HG02678 (cell line): ENCODE results near the gene TRPM8.
"Not testable (repeated sequence)": the region's sequence is repeated elsewhere in the genome, so short reads cannot be mapped to it uniquely, and the experiment has no call there.

Experiments used
- ATAC-seq: cut with Tn5 transposase; IDR thresholded peaks from one replicate; pipeline ENCODE4 v1.9.1; 2021; ENCODE audit warnings: mild to moderate bottlenecking, moderate library complexity; ENCODE audit not compliant: unreplicated experiment

Gene TRPM8

GRCh38 chr2:233917116-233917515, at the start of gene TRPM8:
Gene TRPM8 (plus strand): TSS chr2:233917373. CDS start chr2:233926538, 9,165 bp downstream.
- no peak for ATAC-seq

DNA sequence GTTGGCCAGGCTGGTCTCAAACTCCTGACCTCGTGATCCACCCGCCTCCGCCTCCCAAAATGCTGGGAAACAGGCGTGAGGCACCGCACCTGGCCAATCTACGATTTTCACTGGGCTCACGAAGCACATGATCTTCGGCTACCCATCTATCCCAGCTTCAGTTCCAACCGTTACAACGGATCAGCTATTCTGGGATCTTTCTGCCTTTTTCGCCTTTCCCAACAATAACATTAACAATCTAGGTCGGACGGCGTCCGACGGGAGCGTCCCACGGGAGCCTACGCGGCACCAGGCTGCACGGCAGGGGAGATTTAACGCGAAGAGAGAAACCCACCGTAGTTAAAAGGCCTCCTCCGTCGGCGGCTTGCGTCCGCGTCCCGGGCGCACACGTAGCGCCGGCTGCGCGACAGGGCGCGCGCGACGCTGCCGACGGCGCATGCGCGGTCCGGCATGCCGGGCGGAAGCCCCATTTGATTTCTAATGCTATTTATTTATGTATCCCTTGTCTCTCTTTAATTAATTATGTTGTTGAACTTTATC, 49.1 kb upstream of the TRPM8 start, which contains the start of gene MSL3B:
Gene MSL3B, minus strand, starts transcription at position 394 of the 540 bp plus-strand sequence.
- peak; percentile 66 for ATAC-seq

DNA sequence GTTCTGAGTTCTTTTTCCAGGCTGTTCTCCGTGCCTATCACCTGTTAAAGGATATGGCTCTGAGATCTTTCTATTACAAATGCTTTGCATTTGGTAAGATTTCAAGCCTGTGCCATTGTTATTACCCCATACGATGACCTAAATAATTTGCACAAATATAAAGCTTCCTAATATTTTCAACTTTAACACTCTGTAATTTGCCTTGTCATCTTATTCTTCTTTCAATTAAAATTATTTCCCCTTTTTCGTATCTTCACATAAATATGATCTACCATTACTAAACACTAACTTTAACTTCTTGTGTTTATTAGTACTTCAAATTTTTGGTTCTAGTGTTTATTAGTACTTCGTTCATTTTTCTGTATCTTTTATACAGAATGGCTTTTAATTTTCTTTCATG, 45.7 kb upstream of the TRPM8 start:
- no peak for ATAC-seq

GRCh38 chr2:233872125-233872524, 45.0 kb upstream of the TRPM8 start:
- ATAC-seq, result not testable (repeated sequence)

- ATAC-seq, result no peak
Observed at GRCh38 chr2:233882353-233882752, 34.8 kb upstream of the TRPM8 start.

DNA sequence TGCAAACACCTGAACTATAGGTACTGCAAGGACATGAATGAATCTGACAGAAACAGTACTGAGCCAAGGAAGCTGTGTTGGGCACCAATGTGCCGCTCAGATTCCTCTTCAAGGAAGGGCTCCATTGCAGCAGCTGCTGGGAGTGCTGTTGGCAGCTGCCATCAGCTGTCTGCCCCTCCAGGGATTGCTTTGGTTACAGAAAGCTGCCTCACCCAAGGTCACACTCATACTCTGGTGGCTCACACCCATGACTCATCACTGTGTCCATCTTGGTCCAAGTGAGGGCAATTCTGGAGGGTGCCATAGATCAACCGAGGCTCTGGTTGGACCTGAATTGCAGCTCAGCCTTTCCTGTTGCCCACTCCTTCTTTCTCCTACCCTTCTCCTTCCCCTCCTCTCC, 24.4 kb upstream of the TRPM8 start:
- no peak for ATAC-seq

GRCh38 chr2:233896253-233896652, 20.9 kb upstream of the TRPM8 start:
- not testable (repeated sequence) for ATAC-seq

GRCh38 chr2:233901367-233901766, 15.8 kb upstream of the TRPM8 start:
- no peak for ATAC-seq

DNA sequence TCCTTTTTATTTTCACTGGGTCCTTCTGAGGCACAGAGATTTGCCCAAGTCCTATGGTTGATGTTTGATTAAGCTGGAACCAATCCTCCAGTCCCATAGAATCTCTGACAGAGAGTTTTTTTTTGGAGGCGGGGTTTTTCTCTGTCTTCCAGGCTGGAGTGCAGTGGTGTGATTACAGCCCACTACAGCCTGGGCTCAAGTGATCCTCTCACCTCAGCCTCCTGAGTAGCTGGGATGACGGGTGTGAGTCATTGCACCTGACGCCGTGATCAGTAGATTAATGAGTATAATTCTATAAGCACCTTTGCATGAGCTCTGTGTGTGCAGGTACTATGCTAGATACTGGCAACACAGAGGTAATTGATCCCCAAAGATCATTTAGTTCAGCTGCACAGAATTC, 15.3 kb upstream of the TRPM8 start:
- ATAC-seq, result no peak

GRCh38 chr2:233905945-233906344, 11.2 kb upstream of the TRPM8 start:
- ATAC-seq, result no peak

DNA sequence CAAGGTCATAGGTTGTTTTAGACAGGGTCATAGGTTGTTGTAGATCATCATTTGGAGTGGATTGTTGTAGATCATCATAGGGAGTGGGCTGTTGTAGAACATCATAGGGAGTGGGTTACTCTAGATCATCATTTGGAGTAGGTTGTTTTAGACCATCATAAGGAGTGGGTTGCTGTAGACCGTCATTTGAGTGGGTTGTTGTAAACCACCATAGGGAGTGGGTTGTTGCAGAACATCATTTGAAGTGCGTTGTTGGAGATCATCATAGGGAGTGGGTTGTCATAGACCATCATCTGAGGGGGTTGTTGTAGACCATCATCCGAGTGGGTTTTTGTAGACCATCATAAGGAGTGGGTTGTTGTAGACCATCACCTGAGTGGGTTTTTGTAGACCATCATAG, 9.5 kb upstream of the TRPM8 start:
- no peak for ATAC-seq

DNA sequence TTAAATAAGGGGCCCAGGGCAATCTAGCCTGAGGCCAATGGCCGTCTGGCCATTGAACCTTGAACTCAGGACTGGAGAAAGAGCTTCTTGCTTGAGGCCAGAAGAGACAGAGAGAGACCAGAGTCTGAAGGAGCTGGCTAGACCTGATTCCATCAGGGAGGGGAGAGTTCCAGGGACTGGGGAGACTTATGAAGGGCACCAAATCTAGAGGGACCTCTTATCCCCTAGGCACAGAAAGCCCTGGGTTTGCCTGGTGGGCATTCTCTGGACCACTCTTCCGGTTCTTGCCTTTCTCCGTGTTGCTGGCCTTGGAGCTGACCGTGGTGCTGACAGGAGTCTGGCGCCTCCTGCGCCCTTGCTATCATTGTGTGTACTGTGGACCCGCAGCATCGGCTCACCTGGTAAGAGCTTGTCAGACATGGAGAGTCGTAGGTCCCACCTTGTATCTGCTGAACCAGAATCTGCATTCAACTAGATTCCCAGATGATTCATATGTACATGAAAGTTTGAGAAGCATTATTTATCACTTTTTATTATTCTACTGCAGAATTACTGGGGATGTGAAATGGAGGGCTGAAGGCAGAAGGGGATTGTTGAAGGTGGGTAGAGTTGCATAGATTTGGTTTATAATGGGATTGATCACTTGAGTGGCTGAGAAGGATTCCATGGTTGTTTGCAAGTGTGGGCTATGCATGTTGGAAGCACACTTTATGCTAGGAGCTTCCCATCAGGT, 4.3 kb upstream of the TRPM8 start:
- ATAC-seq, result no peak

- ATAC-seq, result no peak
Observed at GRCh38 chr2:233915128-233915527, 2.0 kb upstream of the TRPM8 start.

DNA sequence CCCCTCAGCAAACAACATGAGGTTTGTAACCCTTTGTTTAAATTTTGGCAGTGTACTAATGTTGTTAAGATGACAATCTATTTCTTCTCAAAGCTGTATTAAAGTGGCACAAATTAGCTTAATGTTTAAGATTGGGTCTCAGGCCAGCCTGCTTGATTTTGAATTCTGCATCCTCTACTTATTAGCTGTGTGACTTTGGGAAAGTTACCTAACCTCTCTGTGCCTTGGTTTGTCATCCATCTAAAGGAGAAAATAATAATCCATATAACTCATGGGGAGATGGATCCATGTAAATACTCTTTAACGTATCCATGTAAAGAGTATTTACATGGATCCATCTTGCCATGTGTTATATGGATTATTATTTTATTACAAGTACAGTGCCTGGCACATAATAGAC, 2.1 kb downstream of the TRPM8 start:
- ATAC-seq, result no peak

DNA sequence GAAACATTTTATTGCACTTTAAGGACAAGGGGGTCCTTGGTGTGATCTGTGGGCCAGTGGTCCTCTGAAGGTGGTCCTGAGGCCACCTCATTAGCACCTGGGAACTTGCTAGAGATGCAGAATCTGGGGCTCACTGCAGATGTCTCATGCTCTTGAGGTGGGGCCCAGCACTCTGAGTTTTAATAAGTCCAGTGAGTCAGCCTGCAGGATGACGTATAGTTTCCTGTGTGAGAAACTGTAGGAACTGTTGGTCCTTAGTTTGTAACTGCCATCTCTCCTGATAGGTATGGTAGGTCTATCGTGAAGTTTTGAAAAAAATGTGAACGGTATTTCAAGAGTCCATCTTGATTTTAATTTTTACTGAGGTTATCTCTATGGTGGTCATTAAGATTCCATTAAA, 2.8 kb downstream of the TRPM8 start:
- no peak for ATAC-seq

- no peak for ATAC-seq
Observed at GRCh38 chr2:233922471-233922870, 5.3 kb downstream of the TRPM8 start.

DNA sequence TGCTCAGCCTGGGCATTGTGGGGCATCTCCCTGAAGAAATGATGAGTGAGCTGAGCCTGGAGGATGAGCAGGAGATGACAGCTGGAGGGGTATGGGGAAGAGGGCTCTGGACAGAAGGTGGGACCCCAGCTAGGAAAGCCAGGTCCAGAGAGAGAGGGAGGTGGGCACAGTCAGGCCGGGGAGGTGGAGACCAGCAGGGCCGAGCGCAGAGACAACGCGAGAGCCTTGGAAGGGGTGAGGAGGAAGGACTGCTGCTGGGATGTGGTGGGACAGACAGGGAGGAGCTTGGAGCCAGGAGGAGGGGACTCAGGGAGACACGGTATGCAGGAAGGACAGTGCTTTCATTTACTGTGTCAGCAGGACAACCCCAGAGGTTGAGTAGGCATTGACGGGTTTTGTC, 8.2 kb downstream of the TRPM8 start:
- no peak for ATAC-seq

- no peak for ATAC-seq
Observed at GRCh38 chr2:233926806-233927205, 9.6 kb downstream of the TRPM8 start.

DNA sequence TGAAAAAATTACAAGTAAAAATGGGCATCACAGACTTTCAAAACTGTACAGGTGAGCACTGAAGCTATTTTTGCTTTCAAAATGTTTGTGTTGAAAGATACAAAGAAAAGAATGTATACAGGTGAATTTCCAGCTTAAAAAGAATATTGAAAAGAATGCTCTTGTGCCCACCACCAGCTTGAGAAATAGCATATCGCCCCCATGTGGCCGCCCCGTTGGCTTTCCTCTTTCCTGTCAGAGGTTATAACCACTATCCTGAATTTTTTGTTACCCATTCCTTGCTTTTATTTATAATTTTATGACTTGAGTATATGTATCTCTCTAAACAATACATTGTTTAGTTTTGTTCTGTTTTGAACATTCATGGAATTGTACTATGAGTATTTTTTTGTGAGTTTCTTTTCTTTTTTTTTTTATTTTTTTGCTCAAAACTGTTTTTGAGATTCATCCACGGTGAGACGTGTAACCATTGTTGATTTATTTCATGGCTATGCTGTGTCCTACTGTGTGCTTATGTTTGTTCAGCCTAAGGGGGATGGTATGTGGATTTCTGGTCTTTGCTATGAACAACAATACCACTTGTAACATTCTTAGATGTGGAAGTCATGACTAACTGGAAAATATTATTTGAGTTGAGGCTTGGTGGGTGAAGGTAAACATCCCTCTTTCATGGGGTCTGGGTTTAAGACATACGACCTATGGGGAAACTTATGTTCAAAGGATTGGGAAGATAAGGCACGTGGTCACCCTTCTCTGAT, 11.6 kb downstream of the TRPM8 start:
- ATAC-seq, result no peak

- no peak for ATAC-seq
Observed at GRCh38 chr2:233929352-233930022, 12.3 kb downstream of the TRPM8 start.

DNA sequence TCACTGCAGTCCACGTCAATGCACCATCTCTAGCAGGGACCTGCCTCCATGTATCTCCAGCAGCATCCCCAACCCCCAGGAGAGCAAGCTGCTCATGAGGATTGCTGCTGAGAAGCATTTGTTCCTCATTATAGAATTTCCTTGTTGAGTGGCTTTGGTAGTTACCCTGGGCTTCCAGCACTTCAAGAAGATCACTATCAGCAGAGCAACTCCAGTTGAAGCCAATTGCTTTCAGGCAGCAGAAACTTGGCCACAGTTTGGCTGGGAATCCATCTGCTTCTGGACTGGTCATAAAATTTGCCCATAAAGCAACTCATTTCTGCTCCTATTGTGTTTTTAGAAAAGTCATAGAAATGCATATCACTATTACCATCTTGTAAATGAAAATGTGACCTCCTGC, 17.4 kb downstream of the TRPM8 start:
- ATAC-seq, result no peak
